ENCODE results near the gene SMIM1. TPM values are rescaled to one million over a fixed set of nuclear protein-coding genes. Genes with fewer than 3 reads are reported as not detected.

The SMIM1 gene
- total RNA-seq, 1 donor from 2014 or later: 5.7 TPM

DNA sequence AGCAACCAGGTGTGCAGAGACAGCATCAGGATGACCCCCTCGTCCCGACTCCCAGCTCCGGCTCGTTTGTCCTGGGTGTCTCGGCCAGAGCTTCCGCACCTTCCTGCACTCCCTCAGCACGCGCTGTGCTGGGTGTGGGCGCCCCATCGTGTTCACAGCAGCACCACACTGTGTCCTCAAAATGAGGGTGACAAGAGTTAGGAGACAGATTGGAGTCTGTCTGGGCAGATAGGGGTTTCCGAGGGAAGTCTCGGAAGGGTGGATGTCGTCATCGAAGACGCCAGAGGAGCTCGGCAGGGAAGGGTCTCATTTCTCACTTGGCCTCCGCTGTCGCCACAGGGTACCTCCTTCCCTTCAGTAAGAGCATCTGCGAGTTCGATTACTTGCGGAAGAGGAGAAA, 16.2 kb upstream of the SMIM1 start:
- no peak for DNase-seq

GRCh38 chr1:3759164-3759563, 13.4 kb upstream of the SMIM1 start:
- DNase-seq: no peak

GRCh38 chr1:3759796-3760195, 12.8 kb upstream of the SMIM1 start:
- no peak for DNase-seq

GRCh38 chr1:3761296-3762010, 11.1 kb upstream of the SMIM1 start:
- DNase-seq: no peak

DNA sequence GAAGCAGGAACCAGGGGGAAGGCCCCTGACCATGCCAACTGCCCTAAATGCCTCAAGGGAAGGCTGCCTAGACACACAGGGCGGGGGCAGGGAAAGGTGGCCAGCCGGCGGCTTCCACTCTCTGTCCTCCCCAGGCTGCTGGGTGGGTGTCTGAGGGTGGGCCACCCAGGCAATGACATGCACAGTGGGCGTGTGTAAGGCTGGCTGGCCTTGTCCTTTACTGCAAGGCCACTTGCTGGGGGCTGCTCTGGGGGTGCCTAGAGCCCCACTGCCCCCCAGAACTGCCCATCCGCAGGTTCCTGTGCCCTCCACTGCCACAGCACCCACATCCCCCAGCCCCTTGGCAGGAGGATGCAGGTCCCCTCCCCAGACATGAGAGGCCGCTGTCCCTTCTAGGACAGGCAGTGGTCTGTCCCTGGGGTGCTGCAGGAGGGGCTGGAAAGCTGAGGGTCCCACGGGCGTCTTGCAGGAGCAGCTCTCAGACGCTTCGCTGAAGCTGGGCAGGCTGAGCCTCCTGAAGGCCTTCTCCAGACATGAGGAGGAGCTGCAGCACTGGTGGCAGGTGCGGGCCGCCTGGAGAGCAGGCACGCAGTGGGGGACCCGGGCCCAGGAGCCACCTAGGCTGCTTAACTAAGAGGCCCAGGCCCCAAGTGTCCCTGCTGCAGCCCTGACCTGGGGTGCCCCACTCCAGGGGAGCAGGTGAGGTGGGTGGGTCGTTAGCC, 10.2 kb upstream of the SMIM1 start:
- DNase-seq: no peak

- DNase-seq: no peak
These were observed 9.7 kb upstream of the SMIM1 start for GRCh38 chr1:3762873-3763228.

DNA sequence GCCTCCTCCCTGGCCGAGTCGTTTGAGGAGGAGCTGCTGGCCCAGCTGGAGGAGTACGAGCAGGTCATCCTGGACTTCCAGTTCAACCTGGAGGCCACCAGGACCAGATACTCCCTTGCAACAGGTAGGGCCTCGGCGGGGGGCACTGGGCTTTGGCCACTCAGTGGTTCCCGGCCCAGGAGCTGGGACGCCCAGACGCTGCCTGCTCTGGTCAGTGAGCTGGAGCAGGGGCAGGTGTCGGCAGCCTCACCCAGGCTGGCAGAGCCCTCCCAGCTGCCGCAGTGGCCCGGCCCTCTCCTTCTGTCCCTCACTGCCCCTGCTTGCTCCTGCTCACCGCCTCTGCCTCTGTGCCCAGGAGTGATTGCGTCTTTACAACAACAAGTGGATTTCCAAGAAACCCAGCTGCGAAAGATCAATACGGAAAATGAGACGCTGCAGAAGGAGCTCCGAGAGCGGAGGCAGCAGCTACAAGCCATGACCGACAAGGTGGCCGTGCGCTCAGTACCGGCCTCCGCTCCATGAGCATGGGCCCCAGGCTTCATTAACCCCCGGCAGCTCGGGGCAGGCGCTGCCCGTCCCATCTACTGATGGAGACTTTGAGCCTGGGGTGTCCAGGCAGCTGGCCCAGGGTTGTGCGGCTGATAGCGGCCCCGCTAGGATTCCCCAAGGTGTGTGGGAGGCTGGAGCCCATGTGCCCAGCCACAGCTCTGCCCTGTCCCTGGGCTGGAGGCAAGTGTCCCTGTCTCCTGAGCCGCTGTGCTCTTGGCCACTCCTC, 9.0 kb upstream of the SMIM1 start:
- DNase-seq: no peak

DNA sequence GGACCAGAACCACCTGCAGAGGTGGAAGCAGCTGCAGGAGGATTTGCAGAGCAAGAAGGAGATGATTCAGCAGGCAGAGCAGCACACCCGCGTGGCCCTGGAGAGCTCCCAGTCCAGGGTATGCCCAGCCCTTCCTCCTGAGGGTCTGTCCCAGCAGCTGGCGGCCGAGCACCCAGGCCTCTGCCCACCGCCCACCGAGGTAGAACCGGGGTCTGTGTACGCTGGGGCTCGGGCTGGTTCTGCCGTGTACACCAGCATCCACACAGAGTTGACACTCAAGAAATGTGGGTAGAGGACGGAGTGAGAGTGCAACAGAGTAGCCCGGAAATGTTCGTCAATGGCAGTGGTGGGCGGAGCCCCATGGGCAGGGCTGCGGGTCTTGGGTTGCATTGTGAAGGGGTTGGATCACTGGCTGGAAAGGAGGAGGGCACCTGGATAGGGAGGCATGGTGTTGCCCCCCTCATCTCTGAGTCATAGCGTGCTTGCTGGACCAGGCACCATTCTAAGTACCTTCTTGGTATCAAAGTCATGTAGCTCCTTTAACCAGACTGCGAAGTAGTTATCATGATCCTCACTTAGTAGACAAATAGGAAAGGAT, 5.1 kb upstream of the SMIM1 start:
- no peak for DNase-seq

- no peak for DNase-seq
These were observed 3.6 kb upstream of the SMIM1 start for GRCh38 chr1:3768811-3769390.

DNA sequence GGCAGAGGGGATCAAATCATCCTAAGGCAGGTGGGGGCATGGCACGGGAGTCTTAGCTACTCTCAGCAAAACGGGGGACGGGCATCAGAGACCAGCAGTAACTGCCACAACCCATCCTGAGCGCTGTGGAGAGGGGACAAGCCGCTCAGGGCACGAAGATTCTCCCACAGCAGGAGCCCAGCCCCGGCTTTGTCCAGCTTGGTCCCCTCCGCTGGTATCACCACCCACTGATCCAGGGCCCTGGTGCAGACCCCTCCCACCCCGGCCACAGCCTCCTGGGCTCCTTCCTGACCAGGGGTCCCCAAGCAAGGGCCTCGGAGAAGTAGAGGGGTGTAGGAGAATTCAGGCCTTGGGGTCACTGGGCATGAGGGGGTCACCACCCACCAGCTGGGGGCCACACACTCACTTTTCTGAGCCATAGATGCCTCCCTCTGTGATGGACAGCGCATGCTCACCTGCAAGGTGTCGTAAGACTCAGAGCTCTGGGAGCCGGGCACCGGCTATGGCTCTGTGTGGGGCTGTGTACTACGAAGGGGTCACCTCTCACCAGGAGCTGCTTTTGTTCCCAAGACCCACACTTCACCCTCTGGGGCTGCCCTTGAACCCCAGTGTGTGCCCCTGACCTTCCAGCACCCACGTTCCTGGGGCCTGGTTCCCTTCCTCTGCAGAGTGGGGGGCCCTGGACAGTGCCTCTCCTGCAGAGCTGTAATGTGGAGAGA, 2.3 kb upstream of the SMIM1 start:
- DNase-seq: no peak

GRCh38 chr1:3771108-3772026, 1.2 kb upstream of the SMIM1 start:
- DNase-seq: no peak

DNA sequence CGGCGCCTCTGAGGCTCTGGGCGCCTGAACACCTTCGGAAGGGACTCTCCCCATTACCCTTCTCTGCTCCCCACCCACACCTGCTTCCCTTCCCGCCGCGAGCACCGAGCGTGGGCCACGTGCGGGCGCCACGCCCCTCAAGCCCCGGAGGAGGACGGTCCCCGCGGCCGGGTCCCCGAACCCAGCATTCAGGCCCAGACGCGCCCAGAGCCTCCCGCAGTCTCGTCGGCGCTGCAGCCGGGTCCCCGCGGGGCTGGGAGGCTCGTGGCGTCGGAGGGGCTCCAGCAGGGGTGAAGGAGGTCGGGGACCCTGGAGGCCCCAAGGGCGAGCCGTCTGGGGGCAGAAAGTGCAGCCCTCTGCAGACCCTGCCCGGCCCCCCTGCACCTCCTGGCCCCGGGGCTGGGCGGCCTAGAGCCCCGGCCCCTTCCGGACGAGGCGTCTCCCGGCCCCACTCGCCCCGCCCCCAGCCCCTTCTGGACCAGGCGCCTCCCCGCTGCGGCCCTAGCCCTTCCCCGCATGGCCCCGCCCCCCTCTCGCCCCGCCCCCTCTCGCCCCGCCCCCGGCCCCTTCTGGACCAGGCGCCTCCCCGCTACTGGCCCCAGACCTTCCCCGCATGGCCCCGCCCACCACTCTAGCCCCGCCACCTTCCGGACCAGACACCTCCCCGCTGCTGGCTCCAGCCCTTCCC, 378 bp upstream of the SMIM1 start:
- DNase-seq: peak; percentile 92

DNA sequence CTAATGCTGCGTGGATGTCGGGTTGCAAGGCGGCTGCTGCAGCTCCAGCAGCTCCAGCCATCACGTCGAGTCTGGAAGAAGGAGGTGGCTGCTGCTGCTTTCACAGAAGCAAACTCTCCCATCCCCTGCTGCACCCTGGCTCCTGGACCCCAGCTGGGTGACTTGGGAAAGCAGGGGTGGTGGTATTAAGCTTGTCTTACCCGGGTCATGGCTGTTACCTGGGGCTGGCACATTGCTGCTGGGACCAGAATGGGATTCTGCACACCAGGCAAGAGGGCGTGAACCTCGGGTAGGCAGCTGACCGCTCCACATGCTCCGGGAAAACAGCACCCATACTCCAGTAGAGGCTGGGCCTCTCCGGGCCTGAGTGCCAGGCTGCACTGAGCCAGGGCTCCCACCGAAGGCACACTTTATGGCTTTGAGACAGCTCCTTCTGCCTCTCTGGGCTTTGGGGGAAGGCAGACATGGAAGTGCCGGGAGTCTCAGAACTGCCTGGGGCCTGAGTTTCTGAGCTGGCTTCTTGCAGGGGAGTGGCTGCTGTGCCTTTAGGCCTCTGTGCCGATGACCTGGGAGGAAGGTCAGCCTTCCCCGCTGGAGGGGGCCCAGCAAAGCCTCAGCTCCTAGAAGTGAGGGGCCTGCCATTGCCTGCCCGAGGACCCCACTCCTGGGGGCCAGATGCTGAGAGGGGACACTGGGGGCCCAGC, 1.2 kb downstream of the SMIM1 start:
- DNase-seq: no peak

DNA sequence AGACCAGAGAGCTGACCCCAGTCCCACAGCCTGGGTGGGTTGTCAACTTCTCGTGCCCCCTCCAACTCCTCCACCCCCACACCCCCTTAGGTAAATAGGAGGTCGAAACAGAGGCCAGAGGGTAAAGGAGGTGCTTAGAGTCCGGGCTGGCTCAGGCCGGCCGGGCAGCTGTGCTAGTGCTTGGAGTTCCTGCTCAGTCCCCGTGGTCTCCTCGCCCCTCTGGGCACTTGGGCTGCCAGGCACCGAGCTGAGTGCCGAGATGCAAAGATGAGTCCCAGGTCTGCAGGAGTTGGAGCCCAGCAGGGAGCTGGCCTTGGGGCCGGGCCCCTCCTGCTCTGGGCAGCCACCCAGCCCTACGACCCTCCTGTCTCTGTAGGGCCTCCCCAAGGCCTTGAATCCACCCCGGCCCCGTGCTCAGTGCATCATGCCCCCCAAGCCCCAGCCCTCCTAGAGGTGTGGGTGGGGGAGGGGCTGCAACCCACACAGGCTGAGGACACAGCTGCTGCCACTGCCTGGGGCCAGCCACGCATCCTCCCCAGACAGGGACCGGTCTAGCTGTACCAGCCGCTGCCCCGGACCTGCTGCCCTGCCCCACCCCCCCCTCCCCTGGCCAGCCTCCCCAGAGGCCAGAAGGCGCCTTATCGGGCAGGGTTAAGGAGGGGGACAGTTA, 1.9 kb downstream of the SMIM1 start:
- no peak for DNase-seq

- DNase-seq: no peak
These were observed 2.5 kb downstream of the SMIM1 start for GRCh38 chr1:3774946-3775489.

DNA sequence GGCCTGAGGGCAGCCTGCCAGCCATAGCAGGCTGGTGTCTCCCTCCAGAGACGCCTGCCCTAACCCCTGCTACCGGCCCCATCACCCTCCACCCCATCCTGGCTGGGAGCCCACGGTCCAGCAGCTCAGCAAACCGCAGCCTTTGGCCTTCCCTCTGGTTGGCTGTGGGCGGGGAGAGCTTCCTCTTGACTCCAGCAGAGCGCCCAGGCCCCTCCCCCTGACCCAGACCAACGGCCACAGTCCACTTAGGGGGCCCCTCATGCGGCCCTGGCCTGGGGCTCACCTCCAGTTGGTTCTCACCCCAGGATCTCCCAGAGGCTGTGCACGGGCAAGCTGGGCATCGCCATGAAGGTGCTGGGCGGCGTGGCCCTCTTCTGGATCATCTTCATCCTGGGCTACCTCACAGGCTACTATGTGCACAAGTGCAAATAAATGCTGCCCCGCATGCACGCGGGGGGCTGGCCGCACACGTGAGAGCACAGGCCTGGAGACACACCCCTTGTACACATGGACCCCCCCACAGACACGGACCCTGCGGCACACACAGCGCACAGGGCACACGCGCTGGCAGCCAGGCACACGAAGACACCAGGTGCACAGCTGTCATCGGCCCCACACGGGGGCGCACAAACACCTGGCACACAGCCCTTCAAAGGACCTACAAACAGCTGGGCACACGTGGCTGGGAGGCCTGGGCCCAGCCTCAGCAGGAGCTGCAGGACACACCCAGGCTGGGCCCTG, 3.1 kb downstream of the SMIM1 start:
- peak; percentile 77 for DNase-seq

- peak; percentile 53 for DNase-seq
These were observed 3.8 kb downstream of the SMIM1 start for GRCh38 chr1:3776231-3776961.

All from tongue (tissue), 2 donors.